ENCODE data around the gene DCP1B.

The DCP1B gene

GRCh38 chr12:2004113-2004929, at the start of gene DCP1B:
Gene DCP1B (minus strand): TSS chr12:2004457. CDS start chr12:2004431, 26 bp downstream.
- peak; percentile 99 for DNase-seq (ENCODE audit: low spot score)
- peak; percentile 100 for FAIRE-seq

DNA sequence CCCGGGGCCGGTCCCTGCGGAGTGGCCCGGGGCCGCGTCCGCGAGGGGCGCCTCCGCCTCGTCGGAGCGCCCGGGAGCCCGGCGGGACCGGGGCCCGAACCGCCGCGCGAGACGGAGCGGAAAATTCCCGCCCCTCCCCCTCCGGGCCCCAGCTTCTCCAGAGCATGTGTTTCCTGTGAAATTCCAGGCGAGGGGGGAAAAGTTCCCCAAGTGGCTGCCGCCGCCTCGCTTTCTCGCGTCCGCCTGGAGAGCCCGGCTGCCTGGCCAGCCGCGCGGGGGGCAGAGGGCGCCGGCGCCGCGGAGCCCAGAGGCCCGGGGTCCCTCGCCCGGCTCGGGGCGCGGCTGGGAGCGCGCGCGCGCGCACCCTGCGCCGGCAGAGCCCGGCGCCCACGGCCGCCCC, 49.4 kb upstream of the DCP1B start:
- no peak for DNase-seq (ENCODE audit: low spot score)

DNA sequence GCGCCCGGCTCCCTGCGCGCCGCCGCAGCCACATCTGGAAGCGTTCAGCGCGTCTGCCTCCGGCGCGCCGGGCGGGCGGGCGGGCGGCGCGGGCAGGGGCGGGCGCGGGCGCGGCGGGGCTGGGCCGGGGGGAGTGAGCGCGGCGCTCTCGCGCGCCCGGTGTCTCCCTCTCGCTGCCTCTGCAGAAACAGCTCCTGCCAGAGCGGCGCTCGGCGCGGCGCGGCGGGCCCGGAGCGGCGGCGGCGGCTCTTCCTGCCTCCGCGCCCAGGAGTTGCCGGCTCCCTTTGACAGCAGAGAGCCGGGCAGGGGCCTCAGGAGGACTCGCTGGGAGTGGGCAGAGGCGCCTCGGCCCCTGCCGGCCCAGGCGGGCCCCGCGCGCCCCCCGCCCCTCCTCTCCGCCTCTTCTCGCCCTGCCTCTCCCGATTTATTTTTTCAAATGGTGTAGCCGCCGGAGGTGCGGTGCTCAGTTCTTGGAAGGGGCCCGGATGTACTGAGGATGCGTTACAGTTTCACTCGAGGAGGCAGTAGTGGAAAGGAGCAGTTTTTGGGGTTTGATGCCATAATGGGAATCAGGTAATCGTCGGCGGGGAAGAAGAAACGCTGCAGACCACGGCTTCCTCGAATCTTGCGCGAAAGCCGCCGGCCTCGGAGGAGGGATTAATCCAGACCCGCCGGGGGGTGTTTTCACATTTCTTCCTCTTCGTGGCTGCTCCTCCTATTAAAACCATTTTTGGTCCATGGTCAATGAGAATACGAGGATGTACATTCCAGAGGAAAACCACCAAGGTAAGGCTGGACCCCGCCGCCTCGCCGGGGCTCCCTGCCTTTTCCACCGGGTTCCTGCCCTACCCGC, 48.8 kb upstream of the DCP1B start, which contains the start of gene CACNA1C:
Gene CACNA1C (plus strand): TSS at position 162 of the 853 bp plus-strand sequence. CDS start 576 bp downstream, at position 738.
- peak; percentile 90 for DNase-seq (ENCODE audit: low spot score)
- peak; percentile 73 for FAIRE-seq

More for the DNA sequence above, 49.4 kb upstream of the DCP1B start:
- FAIRE-seq = no peak

- FAIRE-seq = peak; percentile 32
- peak; percentile 42 for DNase-seq (ENCODE audit: low spot score)
Observed at GRCh38 chr12:2051700-2052621, 47.7 kb upstream of the DCP1B start.

GRCh38 chr12:2049604-2050540, 45.6 kb upstream of the DCP1B start:
- DNase-seq (ENCODE audit: low spot score) (no peak), FAIRE-seq (no peak)

- FAIRE-seq (no peak), DNase-seq (ENCODE audit: low spot score) (no peak)
Observed at GRCh38 chr12:2047752-2048151, 43.5 kb upstream of the DCP1B start.

GRCh38 chr12:2046957-2047356, 42.7 kb upstream of the DCP1B start:
- no peak for DNase-seq (ENCODE audit: low spot score)
- peak; percentile 76 for FAIRE-seq

DNA sequence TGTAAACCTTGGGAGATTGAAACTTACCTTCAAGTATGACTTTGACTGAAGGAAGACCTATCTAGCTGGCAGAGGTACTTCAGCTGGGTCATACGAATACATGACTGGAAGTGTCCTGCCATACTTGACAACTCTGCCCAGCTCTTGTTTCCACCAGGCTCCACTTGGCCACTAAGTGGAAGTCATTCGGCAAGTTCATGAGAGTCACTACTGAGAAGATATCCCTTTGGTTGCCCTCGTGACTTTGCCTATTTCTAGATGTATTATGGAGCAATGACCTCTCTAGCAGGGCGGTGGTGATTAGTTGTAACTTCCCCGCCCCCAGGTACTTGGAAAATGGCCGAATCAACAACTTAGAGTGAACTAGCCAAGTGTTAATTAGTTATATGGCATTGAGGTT, 39.9 kb upstream of the DCP1B start:
- no peak for DNase-seq (ENCODE audit: low spot score)
- FAIRE-seq = no peak

- no peak for FAIRE-seq
- DNase-seq (ENCODE audit: low spot score) = no peak
Observed at GRCh38 chr12:2043054-2043453, 38.8 kb upstream of the DCP1B start.

DNA sequence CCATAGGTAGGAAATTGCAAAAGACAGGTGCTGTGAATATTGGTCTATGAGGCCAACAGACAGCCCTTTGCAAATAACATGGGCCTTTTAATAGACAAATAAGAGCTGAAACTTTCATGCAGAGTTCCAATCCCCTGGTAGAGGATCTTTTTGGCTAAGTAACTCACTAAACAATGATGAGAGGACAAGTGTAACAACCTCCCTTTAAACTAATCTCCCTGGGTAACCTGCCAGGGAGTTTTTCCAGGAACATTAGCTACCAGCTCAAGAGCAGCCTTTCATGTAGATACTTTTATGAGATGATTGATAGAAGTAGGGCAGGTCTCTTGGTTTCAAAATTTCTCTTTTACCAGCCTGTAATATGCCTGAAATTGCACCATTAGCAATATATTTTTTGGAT, 34.8 kb upstream of the DCP1B start:
- no peak for FAIRE-seq

DNA sequence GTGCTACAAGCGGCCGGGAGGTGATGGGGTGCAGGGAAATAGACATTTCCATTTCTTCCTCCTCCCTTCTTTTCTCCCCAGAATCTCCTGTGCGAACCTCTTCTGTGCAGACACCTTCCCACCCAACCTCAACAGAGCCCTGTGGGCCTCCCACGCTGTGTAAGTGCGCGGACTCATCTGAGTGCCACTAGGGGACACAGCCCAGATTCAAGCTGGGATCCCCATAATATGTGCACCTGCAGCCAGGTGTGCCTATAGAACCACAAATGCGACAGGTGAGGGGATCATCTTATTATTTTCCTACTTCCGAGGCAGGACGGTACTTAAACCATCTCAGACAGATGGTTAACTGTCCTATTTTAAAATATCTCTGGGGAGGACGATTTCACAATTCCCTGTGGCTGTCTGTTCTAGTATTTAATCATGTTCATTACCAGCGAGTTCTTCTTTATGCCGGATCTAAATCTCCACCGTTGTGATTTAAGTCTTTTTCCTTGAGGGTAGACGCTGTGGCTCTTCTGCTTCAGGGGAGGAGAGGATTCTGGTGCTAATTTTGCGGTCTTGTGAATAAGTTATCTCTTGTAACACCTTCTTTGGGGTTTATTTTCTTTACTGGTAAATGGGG, 31.3 kb upstream of the DCP1B start:
- DNase-seq (ENCODE audit: low spot score) = no peak
- no peak for FAIRE-seq

More for the DNA sequence above, 34.8 kb upstream of the DCP1B start:
- no peak for DNase-seq (ENCODE audit: low spot score)

DNA sequence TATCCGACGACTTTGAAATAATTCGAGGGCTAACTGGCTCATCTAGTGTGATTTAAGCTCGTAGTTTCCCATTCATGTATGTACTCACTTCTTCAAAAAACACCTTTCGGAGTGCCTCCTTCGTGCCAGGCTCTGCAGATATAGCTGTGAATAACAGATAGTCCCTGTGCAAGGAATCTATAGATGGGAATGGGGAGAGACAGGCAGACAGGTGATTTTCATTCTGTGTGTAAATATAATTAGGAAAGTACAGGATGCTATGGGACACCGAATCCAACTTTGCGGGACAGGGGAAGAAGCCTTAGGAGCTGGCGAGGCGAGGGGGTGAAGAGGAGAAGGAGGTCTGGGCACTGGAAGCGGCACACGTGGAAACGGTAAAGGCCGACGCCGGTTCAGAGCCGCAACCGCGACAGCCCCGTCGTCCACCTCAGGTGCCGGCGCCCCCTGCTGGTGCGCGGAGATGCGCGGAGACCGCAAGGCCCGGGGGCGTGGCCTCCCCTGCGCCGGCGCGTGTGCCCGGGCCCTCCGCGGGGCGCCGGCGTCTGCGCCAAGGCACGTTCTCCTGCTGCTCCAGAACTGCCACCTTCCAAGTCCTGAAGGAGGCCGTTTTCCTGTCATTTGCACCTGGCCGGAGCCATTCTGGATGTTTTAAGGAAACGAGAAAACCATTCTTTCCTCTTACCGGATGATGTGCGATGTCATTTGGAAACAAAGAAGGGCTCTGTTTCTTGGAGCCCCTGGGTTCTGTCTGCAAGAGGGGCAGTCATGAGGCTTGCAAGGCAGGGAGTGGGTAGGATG, 30.6 kb upstream of the DCP1B start:
- DNase-seq (ENCODE audit: low spot score) (peak; percentile 98), FAIRE-seq (peak; percentile 94)

GRCh38 chr12:2032506-2032905, 28.2 kb upstream of the DCP1B start:
- no peak for DNase-seq (ENCODE audit: low spot score)
- FAIRE-seq = no peak

DNA sequence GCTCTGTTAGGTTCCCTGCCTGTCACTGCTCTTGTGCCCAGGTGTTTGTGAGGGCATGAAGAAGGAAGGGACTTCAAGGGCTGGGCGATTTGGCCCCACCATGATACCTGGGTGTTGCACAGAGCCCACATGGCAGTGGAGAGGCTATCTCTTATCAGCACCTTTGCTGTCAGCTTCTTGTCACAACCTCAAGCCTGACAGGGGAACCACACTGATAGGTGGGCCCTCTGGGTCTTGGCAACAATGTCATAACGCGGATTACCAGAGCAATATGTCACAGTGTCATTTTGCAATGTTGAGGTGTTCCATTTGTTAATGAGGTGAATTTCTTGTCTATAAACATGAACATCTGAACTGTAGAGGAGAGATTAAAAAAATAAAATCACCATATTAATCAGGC, 25.6 kb upstream of the DCP1B start:
- DNase-seq (ENCODE audit: low spot score) (no peak), FAIRE-seq (peak; percentile 23)

DNA sequence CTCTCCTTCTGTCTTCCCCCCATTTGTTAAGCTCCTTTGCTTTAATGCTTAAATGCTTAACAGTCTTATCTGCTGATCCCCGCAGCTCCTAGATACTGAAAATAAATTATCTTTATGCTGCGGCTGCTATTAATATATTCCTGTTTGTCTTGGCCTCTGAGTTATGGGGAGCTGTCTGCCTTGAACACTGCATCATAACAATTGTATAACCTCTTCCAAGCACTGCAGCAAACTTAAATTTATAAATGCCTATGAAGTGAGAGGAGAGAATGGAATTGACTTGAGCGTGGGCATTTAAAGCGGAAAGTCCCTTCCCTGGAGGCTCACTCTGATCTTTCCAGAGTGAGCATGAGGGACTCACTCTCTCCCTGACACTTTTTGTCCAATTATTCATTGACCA, 23.1 kb upstream of the DCP1B start:
- DNase-seq (ENCODE audit: low spot score) = no peak
- no peak for FAIRE-seq

DNA sequence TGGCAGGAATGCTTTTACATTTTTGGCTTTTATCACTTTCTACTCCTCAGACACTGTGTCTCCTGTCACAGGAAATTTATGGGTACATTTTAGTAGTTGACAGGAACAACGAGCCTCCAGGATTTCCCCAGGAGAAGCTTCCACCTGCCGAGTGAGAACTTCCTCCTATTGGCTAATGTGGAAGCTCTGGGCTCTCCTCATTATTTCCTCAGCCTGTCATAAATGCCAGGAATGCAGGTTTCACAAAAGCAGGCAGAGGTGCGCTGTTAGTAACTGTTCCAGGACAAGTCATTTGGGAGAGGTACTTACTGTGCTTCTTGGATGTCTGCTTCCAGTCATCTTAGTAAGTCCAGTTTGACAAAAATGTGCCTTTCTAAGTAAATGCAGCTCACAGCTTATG, 19.1 kb upstream of the DCP1B start:
- FAIRE-seq = no peak
- no peak for DNase-seq (ENCODE audit: low spot score)

- FAIRE-seq (peak; percentile 78), DNase-seq (ENCODE audit: low spot score) (no peak)
Observed at GRCh38 chr12:2020511-2020910, 16.3 kb upstream of the DCP1B start.

DNA sequence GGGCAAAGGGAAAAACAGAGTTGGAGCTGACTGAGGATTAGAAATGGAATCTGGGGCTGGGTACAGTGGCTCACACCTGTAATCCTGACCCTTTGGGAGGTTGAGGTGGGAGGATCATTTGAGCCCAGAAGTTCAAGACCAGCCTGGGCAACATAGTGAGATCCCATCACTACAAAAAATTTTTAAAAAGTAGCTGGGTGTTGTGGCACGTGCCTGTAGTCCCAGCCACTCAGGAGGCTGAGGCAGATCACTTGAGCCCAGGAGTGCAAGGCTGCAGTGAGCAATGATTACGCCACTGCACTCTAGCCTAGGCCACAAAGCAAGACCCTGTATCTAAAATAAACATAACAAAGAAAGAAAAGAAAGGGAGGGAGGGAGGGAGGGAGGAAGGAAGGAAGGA, 14.9 kb upstream of the DCP1B start:
- FAIRE-seq = no peak
- no peak for DNase-seq (ENCODE audit: low spot score)

DNA sequence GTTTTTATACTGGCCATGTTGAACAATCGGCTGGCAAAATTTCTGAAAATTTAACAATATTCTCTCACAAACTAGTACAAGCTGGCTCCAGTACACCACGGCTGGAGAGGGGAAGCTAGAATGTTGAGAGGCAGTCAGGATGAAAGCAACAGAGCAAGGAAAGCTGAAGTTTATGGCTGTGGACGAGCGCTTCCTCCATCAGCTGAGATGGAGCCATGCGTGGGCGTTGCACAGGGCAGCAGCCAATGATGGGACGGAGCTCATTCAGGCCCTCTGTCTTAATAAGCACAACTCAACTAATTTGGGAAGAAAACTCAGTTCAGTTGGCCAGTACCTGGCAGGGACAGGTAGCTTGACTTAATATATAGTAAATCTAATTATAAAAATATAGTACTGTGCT, 14.1 kb upstream of the DCP1B start:
- DNase-seq (ENCODE audit: low spot score) = no peak
- no peak for FAIRE-seq
